OCI-LY7 (cell line): ENCODE measurements around the gene DENND1A. TPM values are rescaled to one million over a fixed set of nuclear protein-coding genes. Genes with fewer than 3 reads are reported as not detected.

Source experiments
- BruUV-seq: library from RNA; stranded (reverse); fragments of 400-500 nt; replicated peaks from 2 replicates; lab custom pipeline; 2021; lab: Mats Ljungman, UMichigan
- CTCF ChIA-PET: fragments of 300-600 bp; sonication (Branson Sonifier 250); formaldehyde crosslinking; loops from one replicate; lab custom pipeline; 2022; ENCODE audit warnings: antibody characterized with exemption; ENCODE audit not compliant: unreplicated experiment; lab: Charles Lee
- POLR2A ChIA-PET: fragments of 300-600 bp; sonication (Branson Sonifier 250); formaldehyde crosslinking; loops from one replicate; lab custom pipeline; 2022; ENCODE audit warnings: antibody characterized with exemption; lab: Charles Lee
- DNase-seq: peaks from one replicate; pipeline ENCODE4 v3.0.0-alpha.2; 2015; ENCODE audit warnings: low spot score
- H2AFZ ChIP-seq: fragments of 200-600 bp; sonication (generic), shearing (Covaris generic); 2 replicates; pipeline ENCODE4 v1.6.1; 2014; ENCODE audit warnings: mild to moderate bottlenecking, antibody characterized with exemption, low read length, moderate library complexity
- H3K27ac ChIP-seq: fragments of 200-600 bp; sonication (generic); 2 replicates; pipeline ENCODE4 v1.5.1; 2014; ENCODE audit warnings: mixed run types, low read depth, mild to moderate bottlenecking, moderate library complexity, low read length, inconsistent platforms; ENCODE audit not compliant: poor library complexity, severe bottlenecking
- H3K36me3 ChIP-seq: fragments of 200-600 bp; sonication (generic); 2 replicates; pipeline ENCODE4 v1.6.1; 2014; ENCODE audit warnings: mild to moderate bottlenecking, antibody characterized with exemption, low read length, moderate library complexity, mixed read lengths; ENCODE audit not compliant: insufficient read depth
- H3K4me1 ChIP-seq: fragments of 200-600 bp; sonication (generic); 2 replicates; pipeline ENCODE4 v1.5.1; 2014; ENCODE audit warnings: mild to moderate bottlenecking, low read length; ENCODE audit not compliant: insufficient read depth, poor library complexity, severe bottlenecking
- H3K4me2 ChIP-seq: fragments of 200-600 bp; sonication (generic); 2 replicates; pipeline ENCODE4 v1.6.1; 2014; ENCODE audit warnings: mild to moderate bottlenecking, low read length
- H3K4me3 ChIP-seq: fragments of 200-600 bp; sonication (generic); 2 replicates; pipeline ENCODE4 v1.5.1; 2014; ENCODE audit warnings: mild to moderate bottlenecking, low read depth, low read length; ENCODE audit not compliant: poor library complexity, severe bottlenecking
- H3K79me2 ChIP-seq: fragments of 200-600 bp; sonication (generic); 2 replicates; pipeline ENCODE4 v1.6.1; 2016; ENCODE audit warnings: low read depth, mild to moderate bottlenecking, low read length, moderate library complexity, mixed read lengths; ENCODE audit not compliant: insufficient read depth
- H3K9me2 ChIP-seq: fragments of 200-600 bp; sonication (generic); 2 replicates; pipeline ENCODE4 v1.6.1; 2016; ENCODE audit warnings: mild to moderate bottlenecking, low read length, mixed read lengths; ENCODE audit not compliant: insufficient read depth
- H3K9me3 ChIP-seq: fragments of 200-600 bp; sonication (generic); 2 replicates; pipeline ENCODE4 v1.6.1; 2014; ENCODE audit warnings: mild to moderate bottlenecking, mixed run types, low read length, mixed read lengths
- H4K20me1 ChIP-seq: fragments of 200-600 bp; sonication (generic); 2 replicates; pipeline ENCODE4 v1.6.1; 2014; ENCODE audit warnings: mild to moderate bottlenecking, antibody characterized with exemption, low read length, moderate library complexity, mixed read lengths; ENCODE audit not compliant: insufficient read depth
- EZH2phosphoT487 ChIP-seq: fragments of 200-600 bp; sonication (generic); IDR thresholded peaks from 2 replicates; pipeline ENCODE4 v1.6.1; 2018; ENCODE audit warnings: low read depth, borderline replicate concordance, mild to moderate bottlenecking, mixed run types, antibody characterized with exemption, low read length, moderate library complexity, mixed read lengths
- intact Hi-C: fragments of 100-400 bp; cut with micrococcal nuclease; formaldehyde crosslinking; loops from one replicate; pipeline ENCODE4 v1.10.0; 2022; ENCODE audit not compliant: unreplicated experiment
- total RNA-seq, 2 experiments: library from RNA; depleted of rRNA in 1 of 2; stranded (reverse); fragments of >200 nt in 1 of 2; shearing (Covaris generic) in 1 of 2; gene quantifications; 2 replicates each; pipeline ENCODE4 v1.2.3, GENCODE V29; 2014 to 2022
- TF ChIP-seq, protein P1 (sequence below): fragments of 200-600 bp; sonication (generic); conservative IDR thresholded peaks from 2 replicates; pipeline ENCODE4 v1.5.1; 2014; ENCODE audit warnings: mild to moderate bottlenecking, antibody characterized with exemption, low read length, moderate library complexity, mixed read lengths

Gene DENND1A
- total RNA-seq, 2 experiments from 2014 or later: 17.9 to 36.3 TPM

DNA sequence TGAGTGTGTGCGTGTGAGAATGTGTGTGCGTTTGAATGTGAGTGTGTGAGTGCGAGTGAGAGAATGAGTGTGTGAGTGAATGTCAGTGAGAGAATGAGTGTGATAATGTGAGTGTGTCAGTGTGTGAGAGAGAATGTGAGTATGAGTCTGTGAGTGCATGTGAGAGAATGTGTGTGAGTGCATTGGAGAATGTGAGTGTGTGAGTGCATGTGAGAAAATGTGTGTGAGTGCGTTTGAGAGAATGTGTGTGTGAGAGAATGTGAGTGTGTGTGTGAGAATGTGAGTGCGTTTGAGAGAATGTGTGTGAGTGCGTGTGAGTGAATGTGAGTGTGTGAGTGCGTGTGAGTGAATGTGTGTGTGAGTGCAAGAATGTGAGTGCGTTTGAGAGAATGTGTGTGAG is 42.7 kb upstream of the DENND1A start:
- Histone ChIP-seq H3K9me2 (no peaks in the 10 kb centered on the region), H3K27ac (no peak overlapping the region), H3K79me2 (no peaks in the 10 kb centered on the region), H3K4me3 (no peak overlapping the region), H3K36me3 (no peaks in the 10 kb centered on the region), H3K9me3 (0 out of 2 replicates have a peak, but pooled peaks cover 8% of the 10 kb centered on the region), H2AFZ (no peak overlapping the region), H4K20me1 (no peaks in the 10 kb centered on the region), H3K4me2 (no peak overlapping the region), H3K4me1 (no peaks in the 10 kb centered on the region)
- ChIA-PET POLR2A (no interaction called here), CTCF (no interaction called here)
- no peak for TF ChIP-seq EZH2phosphoT487
- TF ChIP-seq, protein P1, sequence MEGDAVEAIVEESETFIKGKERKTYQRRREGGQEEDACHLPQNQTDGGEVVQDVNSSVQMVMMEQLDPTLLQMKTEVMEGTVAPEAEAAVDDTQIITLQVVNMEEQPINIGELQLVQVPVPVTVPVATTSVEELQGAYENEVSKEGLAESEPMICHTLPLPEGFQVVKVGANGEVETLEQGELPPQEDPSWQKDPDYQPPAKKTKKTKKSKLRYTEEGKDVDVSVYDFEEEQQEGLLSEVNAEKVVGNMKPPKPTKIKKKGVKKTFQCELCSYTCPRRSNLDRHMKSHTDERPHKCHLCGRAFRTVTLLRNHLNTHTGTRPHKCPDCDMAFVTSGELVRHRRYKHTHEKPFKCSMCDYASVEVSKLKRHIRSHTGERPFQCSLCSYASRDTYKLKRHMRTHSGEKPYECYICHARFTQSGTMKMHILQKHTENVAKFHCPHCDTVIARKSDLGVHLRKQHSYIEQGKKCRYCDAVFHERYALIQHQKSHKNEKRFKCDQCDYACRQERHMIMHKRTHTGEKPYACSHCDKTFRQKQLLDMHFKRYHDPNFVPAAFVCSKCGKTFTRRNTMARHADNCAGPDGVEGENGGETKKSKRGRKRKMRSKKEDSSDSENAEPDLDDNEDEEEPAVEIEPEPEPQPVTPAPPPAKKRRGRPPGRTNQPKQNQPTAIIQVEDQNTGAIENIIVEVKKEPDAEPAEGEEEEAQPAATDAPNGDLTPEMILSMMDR: no peak
- BruUV-seq: no TSS peak
- no peak for DNase-seq
- intact Hi-C loops: no loop called here

DNA sequence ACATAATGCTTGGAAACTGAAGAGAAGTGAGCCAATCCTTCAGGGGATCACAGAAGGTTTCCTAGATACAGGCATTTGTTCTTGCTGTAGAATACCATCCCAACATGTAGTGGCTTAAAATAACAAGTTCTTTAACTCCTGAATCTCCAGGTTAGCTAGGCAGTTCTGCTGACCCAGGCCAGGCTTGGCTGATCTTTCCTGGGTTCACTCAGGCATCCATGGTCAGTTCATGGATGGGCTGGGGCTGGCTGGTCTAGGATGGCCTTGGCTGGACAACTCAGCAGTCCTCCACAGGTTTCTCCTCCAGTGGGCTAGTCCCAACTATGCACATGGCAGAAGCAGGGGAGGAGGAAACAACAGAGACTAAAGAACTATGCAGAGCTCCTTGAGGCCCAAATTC is 37.4 kb upstream of the DENND1A start:
- H3K9me3 ChIP-seq: 0 out of 2 replicates have a peak, but pooled peaks cover 2% of the 10 kb centered on the region
- no peaks in the 10 kb centered on the region for H3K36me3 ChIP-seq
- BruUV-seq: no TSS peak
- TF ChIP-seq, protein P1: no peak
- TF ChIP-seq EZH2phosphoT487: no peak
- H3K27ac ChIP-seq: no peak overlapping the region
- intact Hi-C loops: no loop called here
- H2AFZ ChIP-seq: no peak overlapping the region
- no peak for DNase-seq
- no peak overlapping the region for H3K4me2 ChIP-seq
- no peaks in the 10 kb centered on the region for H3K79me2 ChIP-seq
- no peaks in the 10 kb centered on the region for H4K20me1 ChIP-seq
- POLR2A ChIA-PET: no interaction called here
- CTCF ChIA-PET: no interaction called here
- no peak overlapping the region for H3K4me3 ChIP-seq
- no peaks in the 10 kb centered on the region for H3K4me1 ChIP-seq
- no peaks in the 10 kb centered on the region for H3K9me2 ChIP-seq

DNA sequence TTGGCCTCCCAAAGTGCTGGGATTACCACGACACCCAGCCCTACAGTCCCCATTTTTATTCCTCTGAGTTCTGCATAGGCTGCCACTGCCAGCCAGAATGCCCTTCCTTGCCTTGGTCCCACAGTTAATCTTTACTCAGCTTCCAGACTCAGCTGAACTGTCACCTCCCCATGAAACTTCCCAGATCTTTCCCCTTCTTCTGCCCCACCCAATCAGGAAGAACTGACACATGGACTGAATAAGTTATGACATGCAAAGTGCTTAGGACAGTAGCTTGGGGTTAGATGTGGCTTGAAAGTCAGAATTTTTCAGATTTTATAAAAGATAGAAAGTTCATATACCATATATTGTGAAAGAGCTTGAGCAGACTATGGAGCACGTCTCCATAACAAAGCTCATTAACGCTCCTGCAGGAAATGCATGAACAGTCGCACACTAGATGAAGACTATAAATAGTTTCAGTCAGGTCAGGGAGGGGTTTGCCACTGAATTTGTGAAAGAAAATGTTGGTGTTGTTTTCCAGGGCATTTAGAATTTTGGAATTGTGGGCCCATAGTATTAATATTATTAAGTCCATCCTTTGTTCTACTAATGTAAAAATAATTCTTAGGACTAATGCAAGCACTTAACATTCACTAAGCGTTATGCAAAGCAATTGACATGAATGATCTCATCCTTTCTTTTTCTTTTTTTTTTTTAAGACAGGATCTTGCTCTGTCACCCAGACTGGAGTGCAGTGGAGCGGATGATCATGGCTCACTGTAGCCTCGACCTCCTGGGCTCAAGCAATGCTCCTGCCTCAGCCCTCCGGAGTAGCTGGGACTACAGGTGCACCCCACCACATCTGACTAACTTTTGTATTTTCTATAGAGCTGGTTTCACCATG is 36.1 kb upstream of the DENND1A start:
- Histone ChIP-seq H3K4me3 (no peak overlapping the region), H3K9me3 (no peaks in the 10 kb centered on the region), H2AFZ (no peak overlapping the region), H4K20me1 (no peaks in the 10 kb centered on the region), H3K79me2 (no peaks in the 10 kb centered on the region), H3K9me2 (no peaks in the 10 kb centered on the region), H3K4me2 (no peak overlapping the region), H3K4me1 (no peaks in the 10 kb centered on the region), H3K27ac (no peak overlapping the region), H3K36me3 (no peaks in the 10 kb centered on the region)
- TF ChIP-seq EZH2phosphoT487: no peak
- TF ChIP-seq, protein P1: no peak
- intact Hi-C loops: no loop called here
- ChIA-PET CTCF (no interaction called here), POLR2A (interaction anchor here (0.6 kb wide), 1 partner anchor 47 kb away, joined by 5 read pairs; no protein-coding TSS in a partner anchor)
- no TSS peak for BruUV-seq
- DNase-seq: no peak
